GM19455 (cell line): Measurements from ENCODE around the gene ESM1.
"Not testable (repeated sequence)": the region's sequence is repeated elsewhere in the genome, so short reads cannot be mapped to it uniquely, and the experiment has no call there.

Source experiments
- ATAC-seq: cut with Tn5 transposase; IDR thresholded peaks from one replicate; pipeline ENCODE4 v1.9.1; 2021; ENCODE audit not compliant: unreplicated experiment

Gene ESM1, protein sequence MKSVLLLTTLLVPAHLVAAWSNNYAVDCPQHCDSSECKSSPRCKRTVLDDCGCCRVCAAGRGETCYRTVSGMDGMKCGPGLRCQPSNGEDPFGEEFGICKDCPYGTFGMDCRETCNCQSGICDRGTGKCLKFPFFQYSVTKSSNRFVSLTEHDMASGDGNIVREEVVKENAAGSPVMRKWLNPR

DNA sequence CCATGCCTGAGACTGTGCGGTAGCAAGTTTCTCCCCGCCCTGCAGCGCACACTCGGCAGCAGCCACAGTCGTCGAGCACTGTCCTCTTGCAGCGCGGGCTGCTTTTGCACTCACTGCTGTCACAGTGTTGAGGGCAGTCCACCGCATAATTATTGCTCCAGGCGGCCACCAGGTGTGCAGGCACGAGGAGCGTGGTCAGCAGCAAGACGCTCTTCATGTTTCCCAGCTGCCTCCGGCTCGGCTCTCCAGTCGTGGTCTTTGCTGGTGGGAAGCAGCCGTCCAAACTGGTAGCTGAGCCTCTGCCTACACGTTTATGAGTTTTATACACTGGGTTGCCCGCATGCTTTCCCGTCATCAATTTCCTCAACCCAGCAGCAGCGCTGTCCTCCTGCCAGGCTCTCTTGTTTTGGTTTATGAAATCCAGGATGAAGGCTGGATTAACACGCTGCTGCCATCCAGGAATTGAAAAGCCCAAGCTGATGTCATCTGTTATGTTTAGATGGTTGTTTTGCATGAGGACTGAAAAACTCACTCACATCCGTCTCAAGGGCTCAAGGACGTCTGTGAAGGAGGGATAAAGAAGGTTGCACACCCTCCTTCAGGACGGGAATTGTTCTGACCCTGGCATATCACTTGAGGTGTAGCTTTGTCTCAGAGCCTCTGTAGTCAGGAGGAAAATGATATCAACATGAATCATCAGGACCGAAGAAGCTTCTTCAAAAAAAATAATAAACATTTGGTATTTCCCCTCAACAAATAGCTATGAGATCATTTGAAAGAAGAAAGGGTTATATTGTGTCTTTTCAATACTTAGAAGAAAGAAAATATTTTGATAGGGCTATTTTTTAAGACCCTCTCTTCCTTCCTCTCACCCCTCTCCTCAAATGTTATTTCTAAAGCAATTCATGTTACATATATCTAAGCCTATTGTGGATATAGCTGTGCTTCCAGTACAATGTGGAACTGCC, at the start of gene ESM1:
Gene ESM1, minus strand, starts transcription at position 293 of the 968 bp plus-strand sequence. Its CDS starts 76 bp downstream, at position 217.
- ATAC-seq = no peak

DNA sequence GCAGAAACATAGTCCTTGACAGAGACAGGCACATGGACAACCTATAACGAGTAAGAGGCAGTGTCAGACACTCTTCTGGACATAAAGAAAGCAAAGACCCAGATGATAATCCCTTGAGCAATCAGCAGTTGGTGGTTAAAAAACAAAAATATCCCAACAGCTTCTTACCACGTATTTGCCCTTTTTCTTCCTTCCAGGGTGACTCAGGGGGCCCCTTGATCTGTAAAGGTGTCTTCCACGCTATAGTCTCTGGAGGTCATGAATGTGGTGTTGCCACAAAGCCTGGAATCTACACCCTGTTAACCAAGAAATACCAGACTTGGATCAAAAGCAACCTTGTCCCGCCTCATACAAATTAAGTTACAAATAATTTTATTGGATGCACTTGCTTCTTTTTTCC, 48.2 kb upstream of the ESM1 start:
- ATAC-seq = no peak

DNA sequence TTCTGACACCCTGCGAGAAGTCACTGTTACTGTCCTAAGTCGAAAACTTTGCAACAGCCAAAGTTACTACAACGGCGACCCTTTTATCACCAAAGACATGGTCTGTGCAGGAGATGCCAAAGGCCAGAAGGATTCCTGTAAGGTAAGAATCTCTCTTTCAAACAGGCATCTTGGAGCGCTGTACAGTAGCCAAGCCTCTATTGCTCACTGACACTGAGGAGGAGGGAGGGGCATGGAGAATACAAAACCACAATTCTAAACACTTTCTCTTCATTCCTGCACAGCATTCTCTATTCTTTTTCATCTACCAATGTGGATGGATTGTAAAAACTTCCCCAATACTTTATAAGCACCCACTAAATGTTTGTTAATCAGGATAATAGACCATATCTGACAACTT, 46.1 kb upstream of the ESM1 start:
- ATAC-seq = no peak

DNA sequence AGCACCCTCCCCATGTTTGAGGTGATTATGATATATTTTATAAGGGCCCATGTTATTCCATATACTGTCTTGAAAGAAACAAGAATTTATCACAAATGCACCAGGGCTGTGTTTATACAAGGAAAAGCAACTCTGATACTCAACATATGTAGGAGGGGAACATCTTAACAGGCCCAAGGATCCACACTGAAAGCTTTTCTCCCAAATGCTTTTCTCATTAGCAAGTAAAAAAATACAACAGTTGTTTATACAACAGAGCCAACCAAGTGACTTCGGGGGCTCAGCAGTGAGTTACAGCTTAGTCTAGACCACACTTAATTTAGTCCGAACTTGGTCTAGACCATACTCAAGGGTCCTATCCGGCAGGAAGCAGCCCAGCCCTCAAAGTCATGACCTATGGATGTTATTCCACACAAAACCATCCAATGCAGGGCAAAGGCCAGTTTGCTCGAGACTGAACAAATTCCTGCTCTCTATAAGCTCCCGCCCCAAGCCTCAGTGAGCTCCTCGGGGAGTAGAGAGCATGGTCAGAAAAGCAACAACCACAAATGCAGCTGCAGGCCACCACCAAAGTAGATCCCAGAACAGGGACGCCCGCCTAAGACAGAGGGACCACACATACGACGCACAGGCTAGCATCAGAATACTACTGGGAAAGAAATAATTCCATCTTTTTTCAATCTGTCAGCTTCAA, 45.4 kb upstream of the ESM1 start:
- ATAC-seq = no peak

DNA sequence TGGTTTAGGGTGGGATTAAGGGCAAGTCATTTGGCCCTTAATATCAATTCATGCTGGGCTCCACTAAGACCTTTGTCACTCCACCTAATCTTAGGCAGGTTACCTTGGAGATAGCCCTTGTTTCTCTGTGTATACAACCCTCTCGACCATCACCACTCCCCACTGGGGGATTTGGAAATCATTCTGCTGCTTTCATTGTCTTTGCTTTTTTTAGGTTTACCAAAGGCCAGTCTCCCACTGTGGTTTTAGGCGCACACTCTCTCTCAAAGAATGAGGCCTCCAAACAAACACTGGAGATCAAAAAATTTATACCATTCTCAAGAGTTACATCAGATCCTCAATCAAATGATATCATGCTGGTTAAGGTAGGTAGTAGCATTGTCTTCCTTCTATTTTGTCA, 44.8 kb upstream of the ESM1 start:
- no peak for ATAC-seq

DNA sequence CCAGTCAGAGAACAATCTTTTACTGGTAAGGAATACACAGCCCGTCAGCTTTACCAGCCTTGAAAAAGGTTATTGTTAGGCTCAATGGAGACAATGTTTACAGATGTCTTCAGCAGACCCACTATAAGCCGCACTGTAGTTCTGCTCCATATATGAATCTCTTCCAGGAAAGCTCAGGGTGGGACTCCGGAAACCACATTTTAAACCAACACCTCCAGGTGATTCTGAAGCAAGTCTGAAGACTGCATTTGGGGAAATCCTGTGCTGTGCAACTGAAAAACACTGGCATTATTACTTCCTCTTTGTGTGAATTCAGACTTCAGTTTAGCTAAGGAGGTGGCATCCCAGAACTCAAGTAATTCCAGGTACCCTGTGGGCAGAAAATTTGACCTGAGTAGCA, 42.2 kb upstream of the ESM1 start:
- no peak for ATAC-seq

DNA sequence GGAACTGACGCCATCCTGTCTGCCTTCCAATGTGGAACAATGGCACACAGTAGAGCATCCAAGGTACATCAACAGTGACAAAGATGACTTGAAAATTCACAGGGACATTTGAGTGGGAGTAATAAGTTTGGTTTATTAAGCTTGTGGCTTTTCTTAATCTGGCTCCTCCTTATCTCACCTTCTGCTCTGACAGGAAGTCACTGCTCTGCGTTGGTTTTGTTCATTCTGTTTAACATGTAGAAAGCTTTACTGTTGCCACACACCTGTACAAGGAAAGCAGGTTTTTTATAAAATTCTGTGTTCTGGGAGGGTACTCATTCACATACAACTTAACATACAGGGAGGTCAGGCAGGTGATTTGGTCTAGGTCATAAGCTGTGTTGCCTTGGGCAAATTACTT, 37.1 kb upstream of the ESM1 start:
- ATAC-seq = no peak

DNA sequence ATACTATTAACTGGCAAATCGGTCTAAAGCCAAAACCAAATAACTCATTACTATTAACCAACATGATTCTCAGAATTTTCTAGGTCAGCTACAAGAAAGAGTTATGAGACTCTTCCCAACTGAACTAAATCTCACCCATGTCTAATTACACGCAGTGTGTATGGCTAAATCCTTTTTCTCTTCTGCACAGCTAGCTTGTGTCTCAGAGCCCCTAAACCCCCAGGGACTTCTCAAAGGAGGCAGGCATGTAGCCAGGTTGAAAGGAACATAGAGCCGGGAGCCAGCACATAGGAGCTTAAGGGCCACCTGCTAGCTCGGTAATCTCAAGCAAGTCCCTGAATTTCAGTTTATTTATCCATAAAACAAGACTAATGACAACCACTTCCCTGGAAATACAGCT, 36.4 kb upstream of the ESM1 start:
- no peak for ATAC-seq

DNA sequence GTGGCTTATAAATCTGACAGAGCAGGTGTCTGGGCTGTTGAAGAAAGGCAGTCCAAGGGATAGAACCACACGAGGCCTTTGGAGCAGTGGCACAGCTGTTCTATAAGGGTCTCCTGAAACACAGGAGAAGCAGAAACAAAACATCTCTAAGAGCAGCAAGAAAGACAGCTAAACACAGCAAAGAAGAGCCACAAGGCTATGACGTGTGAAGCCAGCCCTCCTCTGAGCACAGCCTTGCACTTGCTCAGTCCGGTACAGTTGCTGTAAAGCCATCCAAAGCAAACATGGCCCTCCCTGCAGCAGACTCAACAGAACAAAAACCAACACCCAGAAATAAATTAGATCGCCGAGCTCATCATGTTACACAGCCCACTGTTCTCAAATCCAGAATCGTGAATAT, 36.0 kb upstream of the ESM1 start:
- no peak for ATAC-seq

DNA sequence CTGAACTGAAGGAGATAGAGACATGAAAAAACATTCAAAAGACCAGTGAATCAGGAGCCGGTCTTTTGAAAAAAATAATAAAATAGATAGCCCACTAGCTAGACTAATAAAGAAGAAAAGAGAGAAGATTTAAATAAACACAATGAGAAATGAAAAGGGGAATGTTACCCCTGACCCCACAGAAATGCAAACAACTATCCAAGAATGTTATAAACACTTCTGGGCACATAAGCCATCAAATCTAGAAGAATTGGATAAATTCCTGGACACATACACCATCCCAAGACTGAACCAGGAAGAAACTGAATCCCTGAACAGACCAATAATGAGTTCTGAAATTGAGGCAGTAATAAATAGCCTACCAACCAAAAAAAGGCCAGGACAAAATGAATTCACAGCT, 24.8 kb upstream of the ESM1 start:
- ATAC-seq = not testable (repeated sequence)

DNA sequence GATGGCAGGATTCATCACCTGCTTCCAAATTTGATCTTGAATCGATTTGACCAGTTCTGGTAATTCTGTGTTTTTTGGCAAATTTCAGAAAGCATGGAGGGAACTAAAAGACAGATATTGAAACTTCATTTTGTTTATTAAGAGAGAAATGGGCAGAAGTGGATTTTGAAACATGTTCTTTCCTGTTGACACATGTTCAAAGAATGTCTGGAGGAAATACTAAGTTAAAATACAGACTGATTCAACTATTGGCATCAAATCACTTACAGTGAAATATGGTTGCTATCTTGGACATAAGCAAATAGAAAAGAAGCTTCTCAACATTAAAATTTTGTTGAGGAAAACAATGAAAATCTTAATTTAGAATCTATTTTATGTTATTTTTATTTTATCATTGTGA, 19.3 kb upstream of the ESM1 start:
- ATAC-seq = no peak

DNA sequence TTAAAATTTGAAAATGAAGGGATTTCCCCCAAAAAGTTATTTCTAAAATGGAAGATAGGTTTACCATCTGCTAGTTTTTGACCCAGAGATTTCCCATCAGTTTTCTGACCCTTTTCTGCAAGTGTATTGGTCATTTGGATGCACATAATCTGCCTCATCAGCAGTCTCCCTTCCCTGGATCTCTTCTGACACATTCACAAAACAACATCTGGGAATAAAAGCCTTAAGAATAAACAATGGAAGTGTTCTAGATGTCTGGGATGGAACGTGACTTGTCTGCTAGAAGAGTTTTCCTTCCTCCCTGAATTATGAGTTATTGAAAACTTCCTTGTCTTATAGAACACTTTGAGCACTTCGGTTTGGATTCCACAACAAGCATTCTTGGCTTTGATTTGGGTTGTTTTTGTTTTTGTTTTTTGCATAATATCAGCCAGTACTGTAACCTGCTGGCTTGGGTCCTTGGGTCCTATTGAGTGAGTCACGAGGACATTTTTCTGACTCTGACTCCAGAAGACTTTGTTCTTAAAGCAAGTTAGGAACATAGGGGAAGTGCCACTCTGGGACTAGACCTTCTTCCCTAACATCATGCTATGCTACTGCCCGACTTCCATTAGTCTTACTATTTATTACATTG, 18.2 kb upstream of the ESM1 start:
- no peak for ATAC-seq

DNA sequence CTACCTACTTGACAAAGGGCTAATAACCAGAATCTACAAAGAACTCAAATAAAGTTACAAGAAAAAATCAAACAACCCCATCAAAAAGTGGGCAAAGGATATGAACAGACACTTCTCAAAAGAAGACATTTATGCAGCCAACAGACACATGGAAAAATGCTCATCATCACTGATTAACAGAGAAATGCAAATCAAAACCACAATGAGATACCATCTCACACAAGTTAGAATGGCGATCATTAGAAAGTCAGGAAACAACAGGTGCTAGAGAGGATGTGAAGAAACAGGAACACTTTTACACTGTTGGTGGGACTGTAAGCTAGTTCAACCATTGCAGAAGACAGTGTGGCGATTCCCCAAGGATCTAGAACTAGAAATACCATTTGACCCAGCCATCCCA, 16.8 kb upstream of the ESM1 start:
- ATAC-seq = not testable (repeated sequence)

DNA sequence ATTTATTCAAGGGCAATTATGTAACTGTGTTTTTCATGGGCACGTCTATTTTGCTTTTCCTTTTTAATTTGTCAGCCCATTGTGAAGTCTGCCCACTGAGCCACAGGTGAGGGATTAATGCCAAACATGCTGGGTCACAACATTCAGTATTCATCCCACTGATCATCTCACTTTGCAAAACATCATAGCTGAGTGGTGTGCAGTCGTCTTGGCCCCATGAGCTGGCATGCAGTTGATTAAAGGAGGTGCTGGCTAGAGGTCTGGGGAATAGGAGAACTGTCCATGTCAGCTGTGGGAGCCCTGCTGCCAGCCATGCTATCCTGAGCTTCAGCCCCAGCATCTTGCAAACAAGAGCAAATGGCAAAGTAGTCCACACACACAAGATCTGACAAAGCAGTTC, 11.7 kb upstream of the ESM1 start:
- no peak for ATAC-seq

DNA sequence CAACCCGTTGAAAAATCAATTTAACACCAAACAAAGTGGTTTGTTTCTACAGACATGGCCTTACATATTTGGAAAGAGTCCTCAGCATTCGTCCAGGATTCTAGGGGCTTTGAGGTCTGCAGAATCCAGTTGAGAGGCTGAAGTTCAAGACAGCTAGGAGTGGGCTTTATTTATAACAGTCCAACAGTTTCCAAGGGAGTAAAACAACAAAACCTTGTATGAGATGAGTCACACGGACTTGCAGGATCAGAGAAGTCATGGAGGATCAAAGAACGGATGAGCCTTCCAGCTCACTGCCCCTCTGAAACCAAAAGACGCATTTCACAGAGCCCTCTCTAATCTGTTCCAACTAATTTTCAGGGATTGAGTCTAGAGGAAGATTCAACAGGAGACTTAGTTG, 11.1 kb upstream of the ESM1 start:
- ATAC-seq = no peak

DNA sequence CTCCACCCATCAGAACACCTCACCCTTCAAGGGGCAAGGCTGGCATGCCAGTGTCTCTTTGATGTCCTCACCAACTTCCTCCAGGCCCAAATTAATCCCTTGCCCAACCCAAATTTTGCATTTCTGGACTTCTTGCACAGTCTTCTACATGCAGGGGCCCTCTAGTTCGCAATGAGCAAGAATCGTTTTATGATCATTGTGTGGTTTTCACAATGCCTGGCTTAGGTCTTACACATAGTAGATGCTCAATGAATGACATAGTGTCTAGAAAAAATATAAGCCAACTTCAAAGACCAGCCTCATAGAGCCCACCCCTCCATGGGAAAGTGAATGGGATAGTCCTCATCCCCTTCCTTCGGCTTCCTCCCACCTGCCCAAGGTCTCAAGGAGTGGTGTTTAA, 9.8 kb upstream of the ESM1 start:
- no peak for ATAC-seq

DNA sequence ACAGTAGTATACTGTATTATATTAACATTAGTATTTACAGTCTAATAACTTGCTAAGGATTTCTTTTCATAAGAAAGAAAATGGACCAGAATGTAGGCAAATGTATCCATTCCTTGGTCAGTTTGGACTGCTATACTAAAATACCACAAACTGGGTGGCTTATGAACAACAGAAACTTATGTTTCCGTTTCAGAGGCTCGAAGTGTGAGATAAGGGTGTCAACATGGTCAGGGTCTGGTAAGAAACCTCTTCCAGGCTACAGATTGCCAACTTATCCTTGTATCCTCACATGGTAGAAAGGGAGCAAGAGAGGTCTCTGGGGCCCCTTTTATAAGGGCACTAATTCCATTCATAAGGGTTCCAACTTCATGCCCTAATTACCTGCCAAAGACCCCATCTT, 9.2 kb upstream of the ESM1 start:
- no peak for ATAC-seq

DNA sequence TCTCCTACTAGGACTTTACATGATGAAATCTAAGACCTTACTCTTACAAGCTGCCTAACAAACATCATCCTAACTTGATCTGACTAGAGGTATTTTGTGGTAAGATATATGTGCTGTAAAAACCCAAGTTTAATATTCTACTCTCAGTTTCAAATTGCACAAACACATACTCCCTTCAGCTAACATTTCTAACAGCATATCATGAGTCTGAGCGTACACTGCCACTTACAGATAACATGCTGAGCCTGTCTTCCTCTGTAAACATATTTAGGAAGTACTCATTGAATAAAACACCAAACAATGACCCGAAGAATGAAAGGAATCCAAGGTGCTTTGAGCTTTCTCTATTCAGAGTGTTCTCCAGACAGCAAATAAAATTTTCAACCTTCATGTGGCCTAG, 7.9 kb upstream of the ESM1 start:
- no peak for ATAC-seq

DNA sequence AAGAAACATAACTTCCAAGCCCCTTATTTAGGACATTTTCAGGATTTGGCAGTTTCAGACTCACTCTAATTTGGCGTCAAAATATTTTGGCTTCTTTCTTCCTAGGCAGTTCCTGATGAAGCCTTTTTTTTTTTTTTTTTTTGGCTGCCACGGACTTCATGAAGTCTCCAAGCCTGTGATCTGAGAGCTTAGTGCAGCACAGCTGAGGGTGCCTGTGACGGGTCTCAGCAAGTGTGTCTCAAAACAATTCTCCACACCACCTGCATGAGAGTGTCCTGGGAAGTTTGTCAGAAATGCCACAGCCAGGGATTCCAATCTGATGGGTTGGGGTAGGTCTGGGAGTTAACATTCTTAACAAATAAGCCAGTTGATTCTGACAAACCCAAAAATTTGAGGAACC, 6.0 kb upstream of the ESM1 start:
- ATAC-seq = no peak

DNA sequence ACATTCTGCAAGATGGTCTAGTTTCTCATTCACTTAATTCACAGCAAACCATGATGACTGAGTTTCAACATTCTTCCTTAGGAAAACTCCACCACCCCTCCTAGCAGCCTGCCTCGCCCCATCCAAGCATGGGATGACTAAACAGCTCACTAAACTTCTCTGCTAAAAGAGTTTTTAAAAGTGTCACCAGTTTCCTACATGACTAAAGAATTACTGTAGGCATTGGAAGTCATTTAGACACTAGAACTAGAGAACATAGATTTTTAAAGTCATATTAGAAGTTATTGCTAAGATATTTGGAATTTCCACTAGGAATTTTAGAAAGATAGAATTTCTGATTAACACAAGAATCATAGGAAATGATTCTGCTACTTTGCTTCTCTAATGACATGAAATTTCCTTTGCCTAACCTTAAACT, 5.5 kb upstream of the ESM1 start:
- no peak for ATAC-seq

DNA sequence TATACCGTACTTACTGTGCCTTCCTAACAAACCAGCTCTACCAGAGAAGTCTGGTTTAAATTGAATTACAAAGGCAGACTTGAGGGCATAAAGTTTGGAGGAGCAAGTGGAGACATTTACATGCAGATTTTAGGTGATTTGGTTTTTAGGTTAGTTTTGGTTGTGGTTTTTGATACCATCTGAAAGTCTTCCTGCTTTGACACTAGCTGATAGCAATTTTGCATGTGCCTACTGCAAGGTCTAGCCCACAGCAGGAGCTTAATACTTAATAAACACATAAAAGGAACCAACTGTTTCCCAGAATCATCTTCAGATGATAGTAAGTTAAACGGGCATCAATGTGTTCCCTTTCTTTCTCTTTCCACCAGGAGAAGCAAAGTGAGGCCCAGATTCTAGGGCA, 3.4 kb upstream of the ESM1 start:
- no peak for ATAC-seq
